B cell (primary cell): Measurements from ENCODE around the gene KIF2A. TPM values are rescaled to one million over a fixed set of nuclear protein-coding genes. Genes with fewer than 3 reads are reported as not detected.

ENCODE experiments used
- ATAC-seq: fragments of 200-7000 bp; cut with Tn5 transposase; one replicate; pipeline ENCODE4 v1.10.0; 2021; ENCODE audit warnings: low read depth, mild to moderate bottlenecking, moderate number of reproducible peaks, moderate library complexity
- CTCF ChIA-PET: fragments of 350-600 bp; sonication (Branson Sonifier 250); formaldehyde crosslinking; loops from one replicate; lab custom pipeline; 2021; ENCODE audit warnings: antibody characterized with exemption, inconsistent platforms; lab: Charles Lee
- POLR2A ChIA-PET: fragments of 350-600 bp; sonication (Branson Sonifier 250); formaldehyde crosslinking; loops from one replicate; lab custom pipeline; 2021; ENCODE audit warnings: antibody characterized with exemption; lab: Charles Lee
- DNase-seq: peaks from one replicate; pipeline ENCODE4 v3.0.0; 2013
- H2AFZ ChIP-seq: 2 replicates; pipeline ENCODE4 v1.6.1; 2012; ENCODE audit warnings: mild to moderate bottlenecking, low read depth, low read length; ENCODE audit not compliant: insufficient read depth, poor library complexity, severe bottlenecking
- H3K27ac ChIP-seq, 2 donors: 1 replicate in 1 of 2; 2 replicates in 1 of 2; pipeline ENCODE4 v1.5.1; 2012 to 2013; ENCODE audit warnings: low read length in 2 of 2, mild to moderate bottlenecking in 2 of 2, moderate library complexity in 1 of 2
- H3K27me3 ChIP-seq, 4 experiments: fragments of 200-600 bp in 1 of 4; sonication (generic) in 1 of 4; replicated peaks in 1 of 4; 1 replicate in 2 of 4; 2 replicates in 2 of 4; pipeline versions ENCODE4 v1.6.1 to v1.7.0; 2013 to 2016; ENCODE audit warnings: low read length in 3 of 4, mild to moderate bottlenecking in 2 of 4, mixed read lengths in 1 of 4, moderate library complexity in 1 of 4; ENCODE audit not compliant: insufficient read depth in 4 of 4, control insufficient read depth in 3 of 4; ENCODE audit errors: control extremely low read depth in 1 of 4
- H3K36me3 ChIP-seq, 2 experiments: replicated peaks in 1 of 2; 1 replicate in 1 of 2; 2 replicates in 1 of 2; pipeline versions ENCODE4 v1.6.1 to v1.7.1; 2013; ENCODE audit warnings: low read length in 1 of 2; ENCODE audit not compliant: insufficient read depth in 2 of 2, control insufficient read depth in 1 of 2; ENCODE audit errors: control extremely low read depth in 1 of 2, extremely low read depth in 1 of 2
- H3K4me1 ChIP-seq, 2 donors: fragments of 200-600 bp in 1 of 2; sonication (generic) in 1 of 2; 1 replicate in 1 of 2; 2 replicates in 1 of 2; pipeline versions ENCODE4 v1.5.1 to v1.6.1; 2013 to 2017; ENCODE audit warnings: low read length in 2 of 2; ENCODE audit not compliant: control insufficient read depth in 2 of 2, insufficient read depth in 2 of 2
- H3K4me2 ChIP-seq: replicated peaks from 2 replicates; pipeline ENCODE3; 2012; ENCODE audit warnings: mild to moderate bottlenecking, low read depth, low read length; ENCODE audit not compliant: poor library complexity, severe bottlenecking
- H3K4me3 ChIP-seq, 5 experiments: fragments of 200-600 bp in 1 of 5; sonication (generic) in 1 of 5; 1 replicate in 3 of 5; 2 replicates in 2 of 5; pipeline versions ENCODE4 v1.5.1 to v1.7.0; 2011 to 2016; ENCODE audit warnings: low read length in 4 of 5, mild to moderate bottlenecking in 4 of 5, low read depth in 2 of 5, control low read depth in 1 of 5, moderate library complexity in 1 of 5; ENCODE audit not compliant: insufficient read depth in 1 of 5; ENCODE audit errors: control extremely low read depth in 1 of 5, extremely low read depth in 1 of 5
- H3K79me2 ChIP-seq: fragments of 200-600 bp; sonication (generic); one replicate; pipeline ENCODE4 v1.6.0; 2016; ENCODE audit warnings: low read length; ENCODE audit not compliant: control insufficient read depth, insufficient read depth
- H3K9ac ChIP-seq: fragments of 200-600 bp; sonication (generic); 2 replicates; pipeline ENCODE4 v1.6.1; 2017; ENCODE audit warnings: mild to moderate bottlenecking, low read length, moderate library complexity
- H3K9me3 ChIP-seq, 3 donors: one replicate each; pipeline versions ENCODE4 v1.6.1 to v1.7.1; 2013; ENCODE audit warnings: low read length in 2 of 3; ENCODE audit not compliant: control insufficient read depth in 2 of 3, insufficient read depth in 1 of 3; ENCODE audit errors: control extremely low read depth in 1 of 3
- H4K20me1 ChIP-seq: 2 replicates; pipeline ENCODE4 v1.6.0; 2012; ENCODE audit warnings: mild to moderate bottlenecking, low read length; ENCODE audit not compliant: insufficient read depth, control insufficient read depth, poor library complexity, severe bottlenecking
- H3K27ac Mint-ChIP-seq: one replicate; pipeline ENCODE4 v1.8.0; 2021; ENCODE audit warnings: mixed read lengths
- H3K27me3 Mint-ChIP-seq: one replicate; pipeline ENCODE4 v1.8.0; 2021; ENCODE audit warnings: mixed read lengths
- H3K4me1 Mint-ChIP-seq: one replicate; pipeline ENCODE4 v1.8.0; 2021; ENCODE audit warnings: mixed read lengths
- H3K4me3 Mint-ChIP-seq: one replicate; pipeline ENCODE4 v1.8.0; 2021; ENCODE audit warnings: mixed read lengths
- H3K9me3 Mint-ChIP-seq: one replicate; pipeline ENCODE4 v1.8.0; 2022; ENCODE audit warnings: mixed read lengths; ENCODE audit not compliant: insufficient read depth
- EZH2 ChIP-seq: IDR thresholded peaks from 2 replicates; pipeline ENCODE4 v1.6.1; 2012; ENCODE audit warnings: borderline replicate concordance, low read depth, mild to moderate bottlenecking, moderate library complexity, low read length; ENCODE audit not compliant: insufficient read depth, poor library complexity, severe bottlenecking
- WGBS: methylation state at CpG from one replicate; pipeline ENCODE4 v1.1.5; 2013; ENCODE audit warnings: missing lambda C conversion rate; ENCODE audit not compliant: insufficient coverage; 5-methylcytosine and 5-hydroxymethylcytosine counted together
- intact Hi-C: fragments of 100-400 bp; cut with micrococcal nuclease; formaldehyde crosslinking; loops from one replicate; pipeline ENCODE4 v1.10.0; 2022
- polyA plus RNA-seq: library from polyadenylated mRNA; depleted of rRNA; stranded (reverse); fragments of >200 nt; gene quantifications from 2 replicates; pipeline ENCODE4 v1.2.3, GENCODE V29; 2012
- total RNA-seq, 2 donors: library from RNA; stranded (reverse); fragments of 120-200 nt in 1 of 2; gene quantifications; 1 replicate in 1 of 2; 2 replicates in 1 of 2; pipeline versions ENCODE4 v1.2.3 to v1.2.4, GENCODE V29; 2013 to 2022
- TF ChIP-seq, protein P1 (sequence below): fragments of 200-600 bp; IDR thresholded peaks from one replicate; pipeline ENCODE4 v1.8.0; 2022; ENCODE audit warnings: antibody characterized with exemption, mild to moderate bottlenecking

KIF2A gene
- total and polyA plus RNA-seq, 2 donors (not counting 1 experiment from before 2014, with no cell fraction given) = 12.9 to 59.0 TPM

DNA sequence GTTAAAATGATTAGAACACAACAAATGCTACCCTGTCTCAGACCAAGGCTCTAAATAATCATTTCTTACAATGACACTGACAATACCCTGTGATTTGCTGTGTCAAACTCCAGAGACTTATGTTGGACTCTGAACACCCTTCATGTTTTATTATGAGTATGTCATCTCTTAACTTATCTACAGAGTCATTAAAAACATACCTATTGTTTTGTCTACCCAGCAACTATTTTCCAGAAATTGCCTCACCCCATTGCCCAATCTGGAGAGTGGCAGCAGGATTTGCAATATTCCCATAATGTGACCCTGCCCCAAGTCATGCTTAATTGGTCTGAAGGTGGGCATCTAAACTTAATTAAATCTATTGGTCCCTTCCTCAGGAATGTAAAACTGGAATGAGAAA lies 23.0 kb upstream of the KIF2A start:
- Histone ChIP-seq H2AFZ (no peak overlapping the region), H3K4me2 (no peak overlapping the region), H3K79me2 (no peaks in the 10 kb centered on the region), H3K4me3 (no peak overlapping the region), H3K27ac (no peak overlapping the region), H3K9ac (no peak overlapping the region), H3K4me1 (no peaks in the 10 kb centered on the region), H3K36me3 (no peaks in the 10 kb centered on the region), H3K27me3 (no peaks in the 10 kb centered on the region), H3K9me3 (no peaks in the 10 kb centered on the region), H4K20me1 (no peaks in the 10 kb centered on the region)
- H3K27ac Mint-ChIP-seq = no peak overlapping the region
- TF ChIP-seq EZH2 = no peak
- TF ChIP-seq, protein P1, sequence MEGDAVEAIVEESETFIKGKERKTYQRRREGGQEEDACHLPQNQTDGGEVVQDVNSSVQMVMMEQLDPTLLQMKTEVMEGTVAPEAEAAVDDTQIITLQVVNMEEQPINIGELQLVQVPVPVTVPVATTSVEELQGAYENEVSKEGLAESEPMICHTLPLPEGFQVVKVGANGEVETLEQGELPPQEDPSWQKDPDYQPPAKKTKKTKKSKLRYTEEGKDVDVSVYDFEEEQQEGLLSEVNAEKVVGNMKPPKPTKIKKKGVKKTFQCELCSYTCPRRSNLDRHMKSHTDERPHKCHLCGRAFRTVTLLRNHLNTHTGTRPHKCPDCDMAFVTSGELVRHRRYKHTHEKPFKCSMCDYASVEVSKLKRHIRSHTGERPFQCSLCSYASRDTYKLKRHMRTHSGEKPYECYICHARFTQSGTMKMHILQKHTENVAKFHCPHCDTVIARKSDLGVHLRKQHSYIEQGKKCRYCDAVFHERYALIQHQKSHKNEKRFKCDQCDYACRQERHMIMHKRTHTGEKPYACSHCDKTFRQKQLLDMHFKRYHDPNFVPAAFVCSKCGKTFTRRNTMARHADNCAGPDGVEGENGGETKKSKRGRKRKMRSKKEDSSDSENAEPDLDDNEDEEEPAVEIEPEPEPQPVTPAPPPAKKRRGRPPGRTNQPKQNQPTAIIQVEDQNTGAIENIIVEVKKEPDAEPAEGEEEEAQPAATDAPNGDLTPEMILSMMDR = no peak
- H3K27me3 Mint-ChIP-seq = peaks cover 23% of the 10 kb centered on the region
- POLR2A ChIA-PET = no interaction called here
- intact Hi-C loops = no loop called here
- ATAC-seq (no peak), DNase-seq (no peak)
- H3K4me3 Mint-ChIP-seq = no peak overlapping the region
- no peaks in the 10 kb centered on the region for H3K9me3 Mint-ChIP-seq
- CTCF ChIA-PET = no interaction called here
- H3K4me1 Mint-ChIP-seq = no peaks in the 10 kb centered on the region

DNA sequence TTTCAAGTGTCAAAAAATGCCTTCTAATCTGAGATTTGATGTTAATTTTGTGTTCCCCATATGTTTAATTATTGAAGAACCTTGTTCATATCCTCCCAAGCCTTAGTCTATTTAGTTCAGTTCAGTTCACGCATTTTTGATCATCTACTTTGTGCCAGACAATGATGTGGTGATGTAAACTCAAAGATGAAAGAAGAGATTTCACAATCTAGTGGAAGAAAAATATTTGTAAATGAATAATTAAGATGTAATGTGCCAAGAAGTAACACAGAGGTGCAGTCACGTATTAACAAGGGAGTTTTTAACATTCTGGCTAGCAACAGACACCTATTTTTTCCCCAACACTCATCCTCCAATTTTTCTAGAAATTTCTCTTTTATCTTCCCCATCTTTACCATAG lies 22.1 kb upstream of the KIF2A start:
- H3K4me1 Mint-ChIP-seq = no peaks in the 10 kb centered on the region
- ATAC-seq = no peak

More for the DNA sequence above, 22.1 kb upstream of the KIF2A start:
- no peaks in the 10 kb centered on the region for H3K9me3 ChIP-seq
- no peaks in the 10 kb centered on the region for H4K20me1 ChIP-seq
- H3K36me3 ChIP-seq = no peaks in the 10 kb centered on the region
- no peaks in the 10 kb centered on the region for H3K4me1 ChIP-seq
- H3K9ac ChIP-seq = no peak overlapping the region
- no peak overlapping the region for H3K27ac ChIP-seq
- Mint-ChIP-seq H3K9me3 (no peaks in the 10 kb centered on the region), H3K27me3 (peaks cover 15% of the 10 kb centered on the region), H3K4me3 (no peak overlapping the region), H3K27ac (no peak overlapping the region)
- H3K79me2 ChIP-seq = no peaks in the 10 kb centered on the region
- WGBS = no CpG with 5 or more reads among the region's 2 CpGs
- no peak for DNase-seq
- H3K4me3 ChIP-seq = no peak overlapping the region
- no peaks in the 10 kb centered on the region for H3K27me3 ChIP-seq
- TF ChIP-seq, protein P1 = no peak
- TF ChIP-seq EZH2 = no peak
- ChIA-PET CTCF (no interaction called here), POLR2A (no interaction called here)
- H3K4me2 ChIP-seq = no peak overlapping the region
- no peak overlapping the region for H2AFZ ChIP-seq
- intact Hi-C loops = no loop called here
